Measurements from ENCODE around the gene UFSP1. TPM values are rescaled to one million over a fixed set of nuclear protein-coding genes. Genes with fewer than 3 reads are reported as not detected.

The UFSP1 gene
- total RNA-seq, 1 experiment from 2014 or later: 5.6 TPM

- TF ChIP-seq, protein P1, sequence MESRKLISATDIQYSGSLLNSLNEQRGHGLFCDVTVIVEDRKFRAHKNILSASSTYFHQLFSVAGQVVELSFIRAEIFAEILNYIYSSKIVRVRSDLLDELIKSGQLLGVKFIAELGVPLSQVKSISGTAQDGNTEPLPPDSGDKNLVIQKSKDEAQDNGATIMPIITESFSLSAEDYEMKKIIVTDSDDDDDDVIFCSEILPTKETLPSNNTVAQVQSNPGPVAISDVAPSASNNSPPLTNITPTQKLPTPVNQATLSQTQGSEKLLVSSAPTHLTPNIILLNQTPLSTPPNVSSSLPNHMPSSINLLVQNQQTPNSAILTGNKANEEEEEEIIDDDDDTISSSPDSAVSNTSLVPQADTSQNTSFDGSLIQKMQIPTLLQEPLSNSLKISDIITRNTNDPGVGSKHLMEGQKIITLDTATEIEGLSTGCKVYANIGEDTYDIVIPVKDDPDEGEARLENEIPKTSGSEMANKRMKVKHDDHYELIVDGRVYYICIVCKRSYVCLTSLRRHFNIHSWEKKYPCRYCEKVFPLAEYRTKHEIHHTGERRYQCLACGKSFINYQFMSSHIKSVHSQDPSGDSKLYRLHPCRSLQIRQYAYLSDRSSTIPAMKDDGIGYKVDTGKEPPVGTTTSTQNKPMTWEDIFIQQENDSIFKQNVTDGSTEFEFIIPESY (IDR thresholded peaks at IDR 0.05; ENCODE audit: extremely low read depth, insufficient replicate concordance, low read length): peak; percentile 99
- TF ChIP-seq ZNF274 (IDR thresholded peaks at IDR 0.05; ENCODE audit: low read depth, low read length) (no peak), SRF (IDR thresholded peaks at IDR 0.05; ENCODE audit: low read depth) (no peak), YY1 (IDR thresholded peaks at IDR 0.05; ENCODE audit: extremely low read depth, insufficient replicate concordance, low read depth, low read length) (peak; percentile 82)
These were observed 14.7 kb downstream of the UFSP1 start, which contains the start of gene SRRT (continued) for GRCh38 chr7:100874577-100875355.

DNA sequence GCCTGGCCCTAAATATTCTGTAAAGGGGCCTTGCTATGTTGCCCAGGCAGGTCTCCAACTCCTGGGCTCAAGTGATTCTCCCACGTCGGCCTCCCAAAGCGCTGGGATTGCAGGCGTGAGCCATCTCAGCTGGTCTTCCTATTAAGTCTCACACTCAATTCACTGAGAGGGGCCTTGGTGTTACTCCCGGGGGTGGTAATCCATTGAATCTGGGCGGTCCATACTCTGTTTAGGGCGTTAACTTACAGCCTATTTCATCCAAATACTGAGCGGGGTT lies 15.3 kb downstream of the UFSP1 start:
- peak overlapping the region; percentile 97 for H3K9ac ChIP-seq (ENCODE audit: low read length)
- peaks cover 22 to 51% of the 10 kb centered on the region in 2 experiments for H3K36me3 ChIP-seq (ENCODE audit: control insufficient read depth in 1 of 2, insufficient read depth in 2 of 2, low read length in 2 of 2)
- BruUV-seq (replicated peaks): no TSS peak
- H3K27ac ChIP-seq (ENCODE audit: low read depth, low read length): peak overlapping the region; percentile 84
- no peaks in the 10 kb centered on the region for H3K9me3 ChIP-seq (ENCODE audit: control insufficient read depth in 1 of 2, insufficient read depth in 1 of 2, low read depth in 1 of 2, low read length in 2 of 2)
- H3K9me2 ChIP-seq (ENCODE audit: insufficient read depth): no peaks in the 10 kb centered on the region
- peaks cover 71% of the 10 kb centered on the region for H3K79me2 ChIP-seq (ENCODE audit: insufficient read depth, low read length)
- peak overlapping the region; percentile 92 for H3K4me2 ChIP-seq (ENCODE audit: low read length)
- ChIA-PET CTCF (no interaction called here), RAD21 (ENCODE audit: low non-redundant PET in 1 of 2, low total read pairs in 2 of 2, uncharacterized antibody in 2 of 2, unreplicated experiment in 2 of 2) (no interaction called here), POLR2A (interaction anchor here (2.4 kb wide), 1 partner anchor 15 kb away, joined by 31 read pairs; the partner anchor contains the start of gene UFSP1)
- DNase-seq (ENCODE audit: low read depth, low spot score) (no peak), ATAC-seq (peak; percentile 35)
- H2AFZ ChIP-seq (ENCODE audit: low read depth, low read length, poor library complexity, severe bottlenecking): no peak overlapping the region
- H3K27me3 ChIP-seq (ENCODE audit: insufficient read depth, low read length): no peaks in the 10 kb centered on the region
- peak overlapping the region; percentile 97 to 98 for H3K4me3 ChIP-seq (replicated peaks in 1 of 2; ENCODE audit: low read depth in 1 of 2, low read length in 2 of 2)
- peaks cover 13% of the 10 kb centered on the region; the same call in 1 of the 2 replicates for H4K20me1 ChIP-seq (ENCODE audit: insufficient read depth)
- H3K4me1 ChIP-seq (ENCODE audit: control insufficient read depth in 1 of 2, insufficient read depth in 2 of 2, low read length in 2 of 2): peaks cover 12 to 24% of the 10 kb centered on the region in 2 experiments
- TF ChIP-seq SP1 (IDR thresholded peaks at IDR 0.05; ENCODE audit: low read depth): no peak
- no peak for TF ChIP-seq POLR2A (IDR thresholded peaks at IDR 0.05; ENCODE audit: borderline replicate concordance, extremely low read depth, insufficient read depth, insufficient read length)
- TF ChIP-seq CEBPB (IDR thresholded peaks at IDR 0.05; ENCODE audit: low read depth): no peak
- no peak for TF ChIP-seq EGR1 (IDR thresholded peaks at IDR 0.05; ENCODE audit: low read depth)
- TF ChIP-seq EZH2 (IDR thresholded peaks at IDR 0.05): no peak
- no peak for TF ChIP-seq ZNF274 (IDR thresholded peaks at IDR 0.05; ENCODE audit: low read depth, low read length)
- TF ChIP-seq JUND (IDR thresholded peaks at IDR 0.05): no peak
- TF ChIP-seq CBX3 (IDR thresholded peaks at IDR 0.05; ENCODE audit: low read depth): no peak
- TF ChIP-seq, protein P1 (IDR thresholded peaks at IDR 0.05; ENCODE audit: extremely low read depth, insufficient replicate concordance, low read length): no peak
- TF ChIP-seq YY1 (IDR thresholded peaks at IDR 0.05; ENCODE audit: extremely low read depth, insufficient replicate concordance, low read depth, low read length): no peak
- TF ChIP-seq ATF3 (IDR thresholded peaks at IDR 0.05): no peak
- no peak for TF ChIP-seq RAD21 (IDR thresholded peaks at IDR 0.05; ENCODE audit: low read depth)
- TF ChIP-seq ELF1 (IDR thresholded peaks at IDR 0.05; ENCODE audit: borderline replicate concordance, low read depth): no peak
- intact Hi-C loops (cut with micrococcal nuclease): no loop called here
